Subcutaneous abdominal adipose tissue (tissue), 5 donors: ENCODE results near the gene BEX4.
"Not testable (repeated sequence)": the region's sequence is repeated elsewhere in the genome, so short reads cannot be mapped to it uniquely, and the experiment has no call there.

Experiments
- H3K27ac ChIP-seq: one replicate; pipeline ENCODE4 v1.7.0; 2013; ENCODE audit warnings: low read depth, mild to moderate bottlenecking, inconsistent platforms, low read length, moderate library complexity
- H3K27me3 ChIP-seq, 5 donors: one replicate each; pipeline ENCODE4 v1.7.0; 2013; ENCODE audit warnings: low read length in 5 of 5, inconsistent platforms in 1 of 5; ENCODE audit not compliant: control insufficient read depth in 5 of 5, insufficient read depth in 4 of 5
- H3K36me3 ChIP-seq, 5 donors: one replicate each; pipeline ENCODE4 v1.7.0; 2013; ENCODE audit warnings: low read length in 5 of 5; ENCODE audit not compliant: control insufficient read depth in 5 of 5, insufficient read depth in 5 of 5
- H3K4me1 ChIP-seq, 5 donors: one replicate each; pipeline ENCODE4 v1.7.0; 2013; ENCODE audit warnings: low read length in 5 of 5, mild to moderate bottlenecking in 3 of 5, moderate library complexity in 1 of 5; ENCODE audit not compliant: control insufficient read depth in 5 of 5, insufficient read depth in 5 of 5
- H3K4me3 ChIP-seq, 5 donors: one replicate each; pipeline ENCODE4 v1.7.0; 2013; ENCODE audit warnings: low read length in 5 of 5, low read depth in 1 of 5
- H3K9ac ChIP-seq, 5 donors: one replicate each; pipeline ENCODE4 v1.7.0; 2013; ENCODE audit warnings: low read length in 5 of 5, mild to moderate bottlenecking in 4 of 5, moderate library complexity in 3 of 5
- H3K9me3 ChIP-seq, 5 donors: one replicate each; pipeline ENCODE4 v1.7.0; 2013; ENCODE audit warnings: low read length in 5 of 5; ENCODE audit not compliant: control insufficient read depth in 5 of 5
- donor health status: healthy.
- donor health status: healthy.
- donor health status: healthy.
- donor health status: healthy.
- donor health status: healthy.

BEX4 gene

GRCh38 chrX:103214870-103215424 lies at the start of gene BEX4:
TSS of gene BEX4 (plus strand) at chrX:103215108. CDS start at chrX:103216154, 1,046 bp downstream.
- H3K9me3 ChIP-seq: no peaks in the 10 kb centered on the region
- H3K27me3 ChIP-seq: peaks cover 0 to 9% (median 4%) of the 10 kb centered on the region in 5 donors
- H3K4me1 ChIP-seq: peaks cover 0 to 4% (median 0%) of the 10 kb centered on the region in 5 donors
- H3K9ac ChIP-seq: peak within 1 kb of the TSS in 4 of 5 donors; percentile 32 to 73 (median 64)
- H3K36me3 ChIP-seq: no peaks in the 10 kb centered on the region
- H3K4me3 ChIP-seq: peak within 1 kb of the TSS; percentile 8 to 69 (median 59)
- no peak within 1 kb of the TSS for H3K27ac ChIP-seq

- Histone ChIP-seq H3K4me3 (no peak overlapping the region), H3K9ac (no peak overlapping the region), H3K9me3 (no peaks in the 10 kb centered on the region), H3K36me3 (no peaks in the 10 kb centered on the region), H3K27ac (no peak overlapping the region), H3K4me1 (no peaks in the 10 kb centered on the region), H3K27me3 (peaks cover 0 to 16% (median 6%) of the 10 kb centered on the region in 5 donors)
Measured at GRCh38 chrX:103170216-103170615, 44.7 kb upstream of the BEX4 start.

- no peaks in the 10 kb centered on the region for H3K9me3 ChIP-seq
- peaks cover 0 to 4% (median 3%) of the 10 kb centered on the region in 5 donors for H3K4me1 ChIP-seq
- H3K27me3 ChIP-seq: peaks cover 3 to 19% (median 7%) of the 10 kb centered on the region in 5 donors
- no peak overlapping the region for H3K4me3 ChIP-seq
- H3K27ac ChIP-seq: no peak overlapping the region
- no peak overlapping the region for H3K9ac ChIP-seq
- H3K36me3 ChIP-seq: no peaks in the 10 kb centered on the region
Measured at GRCh38 chrX:103171353-103171752, 43.6 kb upstream of the BEX4 start.

- not testable (repeated sequence) for H3K4me1 ChIP-seq, H3K27ac ChIP-seq, H3K9ac ChIP-seq, H3K9me3 ChIP-seq, H3K36me3 ChIP-seq, H3K4me3 ChIP-seq
- peaks cover 3 to 25% (median 10%) of the 10 kb centered on the region in 5 donors for H3K27me3 ChIP-seq
Measured at GRCh38 chrX:103175256-103175655, 39.7 kb upstream of the BEX4 start.

GRCh38 chrX:103175944-103176753 lies 38.8 kb upstream of the BEX4 start:
- Histone ChIP-seq H3K27me3 (peaks cover 3 to 27% (median 10%) of the 10 kb centered on the region in 5 donors), H3K9ac (no peak overlapping the region), H3K4me3 (no peak overlapping the region)

GRCh38 chrX:103177556-103177955 lies 37.4 kb upstream of the BEX4 start:
- Histone ChIP-seq H3K4me3 (no peak overlapping the region), H3K27ac (no peak overlapping the region), H3K36me3 (no peaks in the 10 kb centered on the region), H3K27me3 (peaks cover 2 to 21% (median 10%) of the 10 kb centered on the region in 5 donors), H3K9ac (no peak overlapping the region), H3K4me1 (peaks cover 0 to 4% (median 3%) of the 10 kb centered on the region in 5 donors), H3K9me3 (no peaks in the 10 kb centered on the region)

More at GRCh38 chrX:103175944-103176753, 38.8 kb upstream of the BEX4 start:
- Histone ChIP-seq H3K9me3 (no peaks in the 10 kb centered on the region), H3K36me3 (no peaks in the 10 kb centered on the region), H3K4me1 (peaks cover 0 to 4% (median 3%) of the 10 kb centered on the region in 5 donors), H3K27ac (no peak overlapping the region)

- no peaks in the 10 kb centered on the region for H3K9me3 ChIP-seq
Measured at GRCh38 chrX:103183912-103184311, 31.0 kb upstream of the BEX4 start.

GRCh38 chrX:103187953-103188475 lies 26.9 kb upstream of the BEX4 start:
- H3K4me3 ChIP-seq: no peak overlapping the region
- H3K27me3 ChIP-seq: peaks cover 4 to 14% (median 9%) of the 10 kb centered on the region in 5 donors
- H3K4me1 ChIP-seq: no peaks in the 10 kb centered on the region
- H3K36me3 ChIP-seq: no peaks in the 10 kb centered on the region
- no peak overlapping the region for H3K9ac ChIP-seq
- H3K27ac ChIP-seq: no peak overlapping the region
- H3K9me3 ChIP-seq: no peaks in the 10 kb centered on the region

More at GRCh38 chrX:103183912-103184311, 31.0 kb upstream of the BEX4 start:
- H3K4me3 ChIP-seq: no peak overlapping the region
- H3K9ac ChIP-seq: no peak overlapping the region
- H3K36me3 ChIP-seq: no peaks in the 10 kb centered on the region
- peaks cover 4 to 16% (median 14%) of the 10 kb centered on the region in 5 donors for H3K27me3 ChIP-seq
- no peaks in the 10 kb centered on the region for H3K4me1 ChIP-seq
- no peak overlapping the region for H3K27ac ChIP-seq

- no peaks in the 10 kb centered on the region for H3K9me3 ChIP-seq
Measured at GRCh38 chrX:103197721-103198306, 17.1 kb upstream of the BEX4 start.

GRCh38 chrX:103198668-103199067 lies 16.2 kb upstream of the BEX4 start:
- not testable (repeated sequence) for H3K4me3 ChIP-seq, H3K9ac ChIP-seq, H3K36me3 ChIP-seq, H3K4me1 ChIP-seq, H3K9me3 ChIP-seq, H3K27ac ChIP-seq
- H3K27me3 ChIP-seq: peaks cover 2 to 10% (median 5%) of the 10 kb centered on the region in 5 donors

More at GRCh38 chrX:103197721-103198306, 17.1 kb upstream of the BEX4 start:
- H3K27ac ChIP-seq: no peak overlapping the region
- no peaks in the 10 kb centered on the region for H3K4me1 ChIP-seq
- peaks cover 2 to 12% (median 5%) of the 10 kb centered on the region in 5 donors for H3K27me3 ChIP-seq
- no peak overlapping the region for H3K4me3 ChIP-seq
- no peak overlapping the region for H3K9ac ChIP-seq
- no peaks in the 10 kb centered on the region for H3K36me3 ChIP-seq
